GM21825 (cell line): Measurements from ENCODE around the gene SNX9.

Experiments
- ATAC-seq: cut with Tn5 transposase; IDR thresholded peaks from one replicate; pipeline ENCODE4 v1.9.1; 2021; ENCODE audit warnings: mild to moderate bottlenecking, moderate library complexity; ENCODE audit not compliant: unreplicated experiment

Gene SNX9

DNA sequence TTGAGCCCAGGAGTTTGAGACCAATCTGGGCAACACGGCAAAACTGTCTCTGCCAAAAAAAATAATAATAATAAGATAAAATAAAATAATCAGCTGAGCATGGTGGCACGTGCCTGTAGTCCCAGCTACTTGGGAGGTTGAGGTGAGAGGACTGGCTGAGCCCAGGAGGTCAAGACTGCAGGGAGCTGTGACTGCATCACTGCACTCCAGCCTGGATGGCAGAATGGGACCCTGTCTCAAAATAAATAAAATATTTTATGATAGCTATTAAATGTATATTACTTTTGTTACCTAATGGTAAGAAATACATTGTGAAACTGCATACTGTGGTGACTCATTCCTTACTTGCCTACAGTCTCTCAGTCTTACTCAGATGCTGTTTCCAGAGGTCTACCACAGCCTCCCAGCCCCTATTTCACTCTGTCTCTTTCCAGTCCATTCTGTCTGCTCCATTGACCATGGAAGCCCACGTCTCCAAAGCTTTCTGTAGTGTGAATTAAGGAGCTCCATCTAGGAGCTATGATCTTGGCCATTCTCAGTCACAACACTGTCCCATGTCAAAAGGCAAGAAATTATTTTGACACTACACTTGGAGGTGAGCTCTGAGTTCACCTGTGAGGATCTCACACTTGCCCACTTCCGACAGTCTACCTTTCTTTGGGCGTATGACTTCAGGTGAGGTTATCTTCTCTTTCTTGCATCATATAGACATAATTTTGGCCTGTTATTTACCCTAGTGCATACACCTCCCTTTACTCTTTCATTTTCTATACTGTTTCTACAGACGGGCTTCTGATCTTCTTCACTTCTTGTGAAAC, 22.4 kb upstream of the SNX9 start:
- peak; percentile 94 for ATAC-seq

DNA sequence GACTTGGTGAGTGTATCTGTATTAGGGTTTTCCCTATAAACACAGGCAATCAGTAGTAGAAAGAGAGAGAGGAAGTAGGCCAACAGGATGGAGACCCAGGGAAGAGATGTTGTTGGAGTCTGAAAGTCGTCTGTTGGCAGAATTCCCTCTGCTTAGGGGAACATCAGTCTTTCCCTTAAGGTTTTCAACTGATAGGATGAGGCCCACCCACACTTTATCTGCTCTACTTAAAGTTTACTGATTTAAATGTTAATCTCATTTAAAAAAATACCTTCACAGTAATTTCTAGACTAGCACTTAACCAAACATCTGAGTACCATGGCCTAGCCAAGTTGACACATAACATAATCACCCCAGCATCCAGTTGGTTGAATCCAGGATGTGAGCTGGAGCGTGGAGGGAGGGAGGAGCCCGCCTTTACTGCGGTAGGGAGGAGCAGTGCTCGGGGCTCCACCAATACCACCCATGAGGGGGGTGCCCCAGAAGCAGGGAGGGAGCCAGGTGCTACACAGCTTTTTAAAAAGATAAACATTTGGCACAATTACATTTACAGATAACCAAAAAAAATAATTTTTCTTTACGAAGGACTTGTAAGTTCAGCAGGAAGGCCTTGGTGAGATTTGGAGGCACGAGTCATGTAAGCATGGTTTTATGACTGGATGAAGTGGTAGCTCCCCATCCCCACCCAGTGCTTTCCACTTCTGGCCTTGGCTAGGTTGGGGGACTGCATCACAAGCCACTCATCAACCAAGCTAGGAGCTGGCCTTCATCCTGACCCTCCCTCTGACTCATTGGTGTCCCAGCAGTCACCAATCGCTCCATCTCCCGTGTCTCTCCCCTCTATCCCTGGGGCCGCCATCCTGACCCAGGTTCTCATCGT, 18.4 kb upstream of the SNX9 start:
- no peak for ATAC-seq

DNA sequence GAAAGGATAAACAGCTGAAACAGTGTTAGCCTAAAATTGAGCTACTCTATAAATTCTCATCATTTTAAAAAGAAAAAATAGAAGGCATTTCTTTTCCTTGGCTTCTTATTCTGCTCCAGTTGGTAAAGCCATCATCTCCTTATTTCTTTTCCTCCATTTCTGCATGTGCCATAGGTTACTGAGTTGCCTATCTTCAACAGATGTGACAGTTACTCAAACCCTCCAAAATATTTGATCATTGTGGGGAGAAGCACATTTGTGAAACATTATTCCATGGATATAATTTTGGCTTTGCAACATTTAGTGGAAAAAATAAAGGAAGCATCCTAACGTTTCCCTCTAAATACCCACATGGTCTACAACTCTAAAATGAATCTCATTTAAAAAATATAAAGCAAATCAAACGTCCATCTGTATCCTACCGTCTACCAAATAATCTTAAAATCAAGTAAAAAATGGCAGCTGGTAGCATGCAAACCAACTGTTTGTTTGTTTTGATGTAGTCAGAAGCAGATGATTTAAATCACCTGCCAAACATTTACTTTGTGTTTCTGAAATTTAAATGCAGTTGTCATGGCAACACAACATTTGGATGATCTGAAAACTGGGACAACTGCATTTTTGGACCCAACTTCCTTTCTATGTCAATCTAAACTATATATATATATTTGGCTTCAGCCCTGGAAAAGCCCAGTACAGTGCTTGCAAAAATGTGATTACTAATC, 16.8 kb upstream of the SNX9 start:
- no peak for ATAC-seq

DNA sequence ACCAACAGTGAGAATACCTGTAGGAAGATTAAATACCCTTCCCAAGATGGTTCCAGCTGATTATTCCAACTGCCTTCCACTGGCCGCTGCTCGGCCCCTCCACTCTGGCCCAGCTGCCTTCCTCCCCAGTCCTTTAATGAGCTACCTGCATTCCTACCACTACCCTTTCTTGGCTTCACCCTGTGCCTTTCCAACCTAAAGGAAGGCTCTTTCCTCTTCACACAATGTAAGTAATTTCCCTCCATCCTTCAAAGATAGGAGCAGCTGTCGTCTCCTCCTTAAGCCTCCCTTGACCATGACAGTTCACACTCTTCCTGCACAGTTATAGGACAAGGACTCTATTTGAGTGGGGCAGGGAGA, 16.2 kb upstream of the SNX9 start:
- ATAC-seq = no peak

DNA sequence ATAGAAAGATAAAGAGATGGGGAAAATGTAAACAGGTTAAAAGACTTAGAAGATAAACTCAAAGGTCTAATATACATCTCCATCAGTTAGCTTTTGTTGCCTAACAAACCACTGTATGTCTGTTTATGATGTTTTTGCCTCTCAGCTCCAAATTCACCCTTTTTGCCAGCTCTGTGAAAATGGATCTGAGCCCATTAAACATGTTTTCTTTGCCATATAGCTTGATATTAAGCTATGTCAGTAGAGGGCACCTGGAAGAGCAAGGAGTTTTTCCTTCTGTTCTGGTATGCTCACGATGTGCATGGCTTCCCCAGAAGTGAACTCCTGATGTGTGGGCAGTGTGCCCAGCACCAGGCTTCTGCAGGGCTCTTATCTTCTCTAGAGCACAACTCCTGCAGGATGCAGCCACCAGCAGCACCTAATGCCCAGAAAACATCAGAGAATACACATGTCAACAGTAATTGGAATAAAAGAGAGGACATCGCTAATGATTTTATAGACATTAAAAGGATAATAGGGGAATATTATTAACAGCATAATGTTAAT, 14.6 kb upstream of the SNX9 start:
- no peak for ATAC-seq

DNA sequence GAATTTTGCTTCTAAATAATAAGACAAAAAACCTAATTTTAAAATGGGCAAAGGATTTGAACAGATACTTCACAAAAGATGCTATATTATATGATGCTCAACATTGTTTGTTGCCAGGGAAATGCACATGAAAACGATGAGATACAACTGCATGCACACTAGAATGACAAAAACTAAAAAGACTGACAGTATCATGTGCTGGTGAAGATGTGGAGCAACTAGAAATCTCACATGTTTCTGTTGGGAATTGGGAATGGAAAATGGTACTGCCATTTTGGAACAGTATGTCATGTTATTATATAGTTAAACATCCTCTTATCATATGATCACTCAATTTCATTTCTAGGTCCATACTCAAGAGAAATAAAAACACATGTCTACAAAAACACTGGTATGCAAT, 13.4 kb upstream of the SNX9 start:
- no peak for ATAC-seq

DNA sequence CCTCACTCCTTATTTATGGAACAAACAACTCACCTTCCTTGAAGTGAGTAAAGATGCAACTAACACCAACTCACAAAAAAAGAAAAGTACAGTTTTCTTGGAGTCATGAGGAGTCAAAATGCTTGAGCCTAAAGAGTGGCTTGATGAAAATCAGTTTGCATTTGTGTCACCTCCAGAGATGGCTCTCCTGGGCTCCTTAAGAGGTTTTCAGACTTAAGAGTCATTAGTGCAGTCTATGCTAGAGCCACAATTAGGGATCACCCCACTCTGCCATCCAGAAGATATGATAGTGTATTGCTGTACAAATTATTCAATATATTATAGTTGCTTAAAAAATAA, 11.9 kb upstream of the SNX9 start:
- ATAC-seq = no peak

DNA sequence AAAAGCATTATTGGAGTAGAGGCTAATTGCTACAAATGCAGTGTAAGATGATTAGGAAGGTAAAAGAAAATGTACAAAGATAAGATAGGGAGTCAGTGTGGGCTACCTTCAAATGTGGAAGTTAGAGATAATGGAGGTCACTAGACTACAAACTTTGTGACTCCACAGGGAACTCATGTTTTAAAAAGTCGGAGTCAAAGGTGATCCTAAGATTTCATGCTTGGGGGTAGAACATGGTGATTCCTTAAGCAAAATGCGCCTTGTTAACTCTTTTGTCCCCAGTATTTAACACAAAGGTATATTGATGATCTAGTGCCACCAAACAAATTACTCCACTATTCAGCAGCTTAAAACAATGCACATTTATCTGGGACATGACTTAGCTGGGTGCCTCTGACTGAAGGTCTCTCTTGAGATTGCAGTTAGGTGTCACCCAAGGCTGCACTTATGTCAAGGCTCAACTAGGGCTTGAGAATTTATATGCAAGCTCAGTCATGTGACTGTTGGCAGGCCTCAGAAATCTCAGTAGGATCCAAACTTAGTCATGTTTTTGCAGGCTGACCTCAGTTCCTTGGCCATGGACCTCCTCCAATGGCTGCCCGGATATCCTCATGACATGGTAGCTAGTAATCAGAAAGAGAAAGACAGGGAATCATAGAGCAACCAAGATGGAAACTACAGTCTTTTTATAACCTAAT, 11.4 kb upstream of the SNX9 start:
- ATAC-seq = no peak

DNA sequence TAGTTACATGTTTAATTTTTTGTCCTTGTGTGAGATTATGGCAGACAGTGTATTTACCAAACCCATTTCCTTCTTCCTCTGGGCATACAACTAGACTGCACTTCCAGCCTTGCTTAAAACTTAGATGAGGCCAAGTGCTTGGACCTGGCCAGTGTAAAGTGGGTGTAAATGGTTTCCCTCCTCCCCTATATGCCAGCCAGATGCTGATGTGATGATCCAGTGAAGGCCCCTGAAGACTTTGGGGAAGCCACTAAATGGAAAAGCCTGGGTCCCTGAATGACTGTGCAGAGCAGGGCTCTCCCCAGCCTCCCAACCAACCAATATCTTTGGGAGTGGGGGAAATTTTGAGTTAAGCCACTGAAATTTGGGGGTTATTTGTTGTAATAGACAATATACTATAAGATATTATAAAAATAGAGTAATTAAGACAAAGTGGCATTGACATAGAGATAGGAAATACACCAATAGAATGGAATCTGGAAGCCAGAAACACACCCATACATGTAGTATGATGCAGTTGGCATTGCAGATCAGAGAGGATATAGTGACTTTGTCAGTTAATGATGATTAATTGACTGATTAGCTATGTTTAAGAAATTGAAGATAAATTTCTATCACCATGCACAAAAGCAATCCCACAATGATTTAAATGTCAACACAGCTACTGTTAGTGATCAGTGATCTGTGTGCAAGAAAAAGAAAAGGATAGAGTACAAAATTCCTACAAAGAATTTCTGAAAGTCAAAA, 10.4 kb upstream of the SNX9 start:
- ATAC-seq = no peak

DNA sequence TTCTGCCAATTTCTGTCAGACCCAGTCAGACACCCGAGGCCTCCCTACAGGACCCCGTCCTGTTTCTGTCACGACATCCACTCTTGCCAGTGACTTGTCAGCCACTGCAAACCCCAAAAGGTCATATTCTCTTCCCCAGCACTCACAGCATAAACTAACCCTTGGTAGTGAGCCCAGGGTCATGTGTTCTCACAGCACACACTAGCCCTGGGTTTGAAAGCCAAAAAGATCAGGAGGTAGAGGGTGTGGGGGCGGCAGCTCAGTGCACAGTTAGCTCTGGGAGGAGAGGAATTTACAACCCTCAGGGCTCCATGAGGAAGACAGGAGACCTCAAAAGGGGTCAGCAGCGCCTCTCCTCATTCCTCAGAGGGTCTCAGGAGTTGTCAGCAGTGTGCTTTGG, 9.9 kb upstream of the SNX9 start:
- ATAC-seq = no peak

DNA sequence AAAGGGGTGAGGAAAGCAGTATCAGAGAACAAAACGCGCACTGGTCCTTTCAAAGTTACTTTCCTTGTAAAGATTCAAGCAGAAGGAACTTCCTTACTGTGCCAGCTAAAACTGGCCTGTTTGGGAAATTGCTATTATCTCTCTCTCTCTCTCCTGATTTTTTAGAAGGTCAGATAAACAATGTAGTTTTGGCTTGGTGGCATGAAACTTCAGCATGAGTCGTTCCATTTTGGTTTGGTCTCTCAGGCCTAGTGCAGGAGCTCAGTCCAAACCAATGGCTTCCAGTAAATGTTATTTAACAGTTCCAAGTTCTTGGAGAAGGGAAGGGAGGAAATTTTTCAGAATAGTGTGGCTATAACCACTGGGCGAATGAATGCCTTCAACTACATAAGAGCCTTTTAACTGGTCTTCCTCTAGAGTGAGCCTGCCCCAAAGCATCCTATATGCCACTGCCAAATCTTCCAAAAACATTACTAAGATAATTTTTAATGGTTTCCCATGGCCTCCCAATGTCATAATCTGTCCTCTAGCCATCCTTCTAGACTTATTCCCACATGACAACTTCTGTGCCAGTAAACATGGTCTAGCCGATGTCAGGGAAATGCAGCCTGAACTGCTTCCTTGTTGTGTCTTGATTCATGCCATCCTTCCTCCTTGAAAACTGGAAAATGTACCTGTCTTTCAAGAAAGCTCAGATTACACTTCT, 9.1 kb upstream of the SNX9 start:
- ATAC-seq = no peak

DNA sequence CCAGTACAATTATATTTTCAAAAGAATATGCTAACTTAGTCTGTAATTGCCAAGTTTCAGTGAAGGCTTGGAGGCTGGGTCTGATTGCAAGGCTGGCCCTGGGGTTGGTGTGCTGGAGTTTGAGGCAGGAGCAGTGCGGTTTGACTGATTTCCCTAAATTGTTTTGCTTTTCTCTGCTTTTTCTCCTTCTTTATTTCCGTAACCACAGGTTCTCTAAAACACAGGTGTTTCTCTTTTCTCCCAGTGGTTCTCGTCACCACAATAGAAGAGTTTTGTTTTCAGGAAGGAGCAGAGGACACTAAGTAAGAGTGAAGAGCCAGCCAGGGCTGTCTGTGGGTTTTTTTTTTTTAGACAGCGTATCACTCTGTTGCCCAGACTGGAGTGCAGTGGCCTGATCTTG, 8.2 kb upstream of the SNX9 start:
- peak; percentile 56 for ATAC-seq

DNA sequence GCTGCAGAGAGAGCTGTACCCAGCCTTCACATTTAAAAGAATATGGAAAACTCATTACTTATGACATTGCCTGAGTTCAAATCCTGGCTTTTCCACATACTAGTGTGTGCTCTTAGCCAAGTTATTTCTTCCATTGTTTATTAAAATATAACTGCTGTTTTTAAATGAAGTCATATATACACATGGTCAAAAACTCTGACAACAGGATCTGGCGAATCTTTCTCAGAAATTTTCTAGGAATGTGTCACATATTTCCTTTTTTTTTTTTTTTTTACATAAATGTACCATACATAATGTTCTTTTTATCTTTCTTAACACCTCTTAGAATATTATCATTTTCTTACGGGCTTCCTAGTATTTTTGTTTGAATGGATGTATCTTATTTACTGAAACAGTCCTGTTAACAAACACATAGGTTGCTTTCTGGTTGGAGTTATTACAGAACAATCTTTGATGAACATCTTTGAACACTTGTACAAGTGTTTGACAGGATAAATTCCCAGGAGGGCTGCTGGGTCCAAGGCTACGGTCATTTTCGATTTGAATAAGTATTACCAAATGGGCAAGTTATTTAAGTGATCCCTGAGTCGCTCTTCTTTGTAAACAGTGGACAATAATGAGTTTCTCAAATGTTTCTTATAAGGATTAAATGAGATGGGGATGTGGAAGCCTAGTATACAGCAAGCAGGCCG, 1.6 kb upstream of the SNX9 start:
- ATAC-seq = no peak

DNA sequence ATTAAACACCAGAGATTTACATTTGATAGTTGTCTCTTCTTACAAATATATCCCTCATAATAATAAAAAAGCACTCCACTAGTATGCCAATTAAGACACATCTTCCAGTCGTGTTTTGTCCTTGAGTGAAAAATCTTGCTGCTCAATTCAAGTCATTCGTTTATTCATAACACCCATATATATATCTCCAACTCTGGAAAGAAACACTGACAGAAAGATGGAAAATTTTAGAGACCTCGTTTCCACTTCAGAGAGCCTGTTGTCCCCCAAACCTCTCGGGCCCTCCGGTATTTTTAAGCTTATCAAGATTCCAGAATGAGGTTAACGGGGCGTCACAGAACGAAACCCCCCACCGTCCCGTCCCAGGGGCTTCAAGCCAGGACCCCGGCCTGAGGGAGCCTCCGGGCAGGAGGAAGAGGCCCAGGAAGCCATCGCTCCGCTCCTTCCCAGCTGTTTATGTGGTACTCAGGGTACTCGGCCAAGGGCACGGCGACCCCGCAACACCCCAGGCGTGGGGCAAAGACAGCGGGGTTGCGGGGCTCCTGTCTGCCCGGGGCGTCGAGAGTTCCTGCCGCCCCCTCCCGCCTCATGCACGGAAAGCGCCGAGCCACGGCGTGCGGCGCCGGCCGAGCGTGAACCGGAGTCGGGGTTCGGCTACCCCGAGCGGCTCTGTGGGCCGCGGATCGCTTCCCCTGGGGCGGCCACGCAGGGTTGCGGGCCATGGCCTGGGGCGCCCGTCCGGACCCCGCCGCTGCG, 623 bp upstream of the SNX9 start:
- ATAC-seq = no peak

DNA sequence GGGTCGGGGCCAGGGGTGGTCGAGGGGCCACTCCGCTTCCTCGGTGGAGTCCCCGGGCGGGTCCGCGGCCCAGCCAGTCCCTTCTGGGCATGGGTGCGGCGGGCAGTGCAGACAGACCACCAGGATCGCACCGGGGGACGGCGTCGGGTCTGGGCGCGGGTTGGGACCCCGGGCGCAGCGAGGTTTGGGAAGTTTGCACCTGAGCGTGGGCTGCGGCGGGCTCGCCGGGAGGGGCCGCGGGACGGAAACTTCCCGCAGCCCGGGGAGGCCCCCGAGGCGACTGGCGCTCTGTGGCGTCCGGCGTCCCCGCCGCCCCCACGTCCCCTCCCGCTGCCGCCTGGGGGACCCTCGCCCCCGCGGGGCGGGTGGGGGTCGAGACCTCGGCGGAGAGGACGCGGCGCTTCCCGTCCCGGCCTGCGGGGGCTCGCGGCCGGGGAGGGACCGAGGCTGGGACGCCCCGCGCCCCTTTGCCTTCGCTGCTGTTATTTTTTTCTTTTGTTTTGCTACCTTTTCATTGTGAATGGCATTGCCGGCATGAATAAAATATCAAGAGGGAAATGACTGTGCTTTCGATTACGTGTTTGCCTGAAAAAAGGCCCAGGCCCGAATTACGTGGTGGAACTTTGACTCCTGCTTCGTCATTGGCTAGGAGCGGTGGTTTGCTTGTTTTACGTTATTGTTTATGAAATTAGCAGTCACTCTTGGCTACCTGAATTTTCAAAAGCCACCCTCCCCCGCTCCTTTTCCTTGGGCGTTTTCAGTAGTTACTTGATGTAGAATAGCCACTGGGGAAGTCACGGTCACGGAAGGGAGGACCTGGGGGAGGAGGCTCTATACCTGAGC, 703 bp downstream of the SNX9 start:
- ATAC-seq = peak; percentile 45

DNA sequence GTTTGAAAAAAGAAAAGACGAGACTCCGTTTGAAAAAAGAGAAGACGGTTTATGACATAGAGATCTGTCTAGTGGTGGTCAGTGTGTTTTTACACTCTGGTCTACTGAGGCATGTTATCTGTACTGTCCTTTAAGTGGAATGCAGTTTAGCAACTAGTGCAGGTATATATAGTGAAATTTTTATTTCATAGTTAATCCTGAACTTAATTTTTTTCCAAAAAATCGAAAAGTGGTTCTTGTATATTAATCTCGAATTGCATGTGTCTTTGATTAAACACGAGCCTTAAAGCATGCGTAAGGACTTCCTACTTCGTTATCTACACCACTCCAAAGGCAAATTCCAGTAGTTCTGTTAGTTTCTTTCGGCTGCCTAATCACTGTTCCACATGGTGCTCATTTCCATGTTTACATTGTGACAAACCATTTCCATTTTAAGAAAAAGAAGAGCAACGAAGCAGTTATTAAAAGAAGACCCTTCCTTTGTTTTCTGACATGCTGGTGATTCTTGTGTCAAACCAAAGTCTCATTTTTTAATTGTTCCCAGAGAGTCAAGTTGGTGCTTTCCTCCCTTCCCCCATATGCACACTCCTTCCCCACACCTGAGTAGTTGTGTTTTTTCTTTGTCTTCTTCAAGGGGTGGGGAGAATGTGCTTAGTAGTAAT, 2.3 kb downstream of the SNX9 start:
- ATAC-seq = no peak
